ENCODE data around the gene PSMB4.

GRCh38 chr1:151436985-151437384 lies 37.6 kb downstream of the PSMB4 start:
- no peak for TF ChIP-seq BACH2 (CRISPR knock-in tag; IDR thresholded peaks at IDR 0.05; ENCODE audit: borderline replicate concordance)
- TF ChIP-seq TCF4 (CRISPR knock-in tag; IDR thresholded peaks at IDR 0.05; ENCODE audit: borderline replicate concordance): no peak
- TF ChIP-seq PATZ1 (CRISPR knock-in tag; IDR thresholded peaks at IDR 0.05; ENCODE audit: borderline replicate concordance): no peak
- no peak for TF ChIP-seq CSRNP3 (CRISPR knock-in tag; IDR thresholded peaks at IDR 0.05)
